ENCODE data around the gene THSD7B. TPM values are rescaled to one million over a fixed set of nuclear protein-coding genes. Genes with fewer than 3 reads are reported as not detected.

THSD7B gene
- total and polyA plus RNA-seq, 2 experiments from 2014 or later: 0.86 to 3.8 TPM

GRCh38 chr2:137437386-137437785 is 672.0 kb downstream of the THSD7B start:
- Histone ChIP-seq H3K9me2 (ENCODE audit: insufficient read depth) (no peaks in the 10 kb centered on the region), H3K4me3 (no peak overlapping the region), H3F3A (replicated peaks; ENCODE audit: low read depth) (no peaks in the 10 kb centered on the region), H2AFZ (no peak overlapping the region), H3K79me2 (replicated peaks; ENCODE audit: insufficient read depth) (no peaks in the 10 kb centered on the region), H3K27me3 (ENCODE audit: insufficient read depth) (no peaks in the 10 kb centered on the region), H3K36me3 (ENCODE audit: insufficient read depth) (no peaks in the 10 kb centered on the region), H3K27ac (ENCODE audit: low read depth) (no peak overlapping the region), H3K4me1 (ENCODE audit: insufficient read depth) (no peaks in the 10 kb centered on the region), H4K20me1 (replicated peaks; ENCODE audit: insufficient read depth) (no peaks in the 10 kb centered on the region), H3K4me2 (no peak overlapping the region)
- Mint-ChIP-seq H3K4me3 (no peak overlapping the region), H3K9me3 (no peaks in the 10 kb centered on the region), H3K4me1 (no peaks in the 10 kb centered on the region; the same call in 2 of the 3 replicates), H3K36me3 (ENCODE audit: low read depth) (no peaks in the 10 kb centered on the region), H3K27me3 (ENCODE audit: insufficient read depth, low read depth, poor library complexity) (no peaks in the 10 kb centered on the region), H3K27ac (no peak overlapping the region)
- TF ChIP-seq, protein P1, sequence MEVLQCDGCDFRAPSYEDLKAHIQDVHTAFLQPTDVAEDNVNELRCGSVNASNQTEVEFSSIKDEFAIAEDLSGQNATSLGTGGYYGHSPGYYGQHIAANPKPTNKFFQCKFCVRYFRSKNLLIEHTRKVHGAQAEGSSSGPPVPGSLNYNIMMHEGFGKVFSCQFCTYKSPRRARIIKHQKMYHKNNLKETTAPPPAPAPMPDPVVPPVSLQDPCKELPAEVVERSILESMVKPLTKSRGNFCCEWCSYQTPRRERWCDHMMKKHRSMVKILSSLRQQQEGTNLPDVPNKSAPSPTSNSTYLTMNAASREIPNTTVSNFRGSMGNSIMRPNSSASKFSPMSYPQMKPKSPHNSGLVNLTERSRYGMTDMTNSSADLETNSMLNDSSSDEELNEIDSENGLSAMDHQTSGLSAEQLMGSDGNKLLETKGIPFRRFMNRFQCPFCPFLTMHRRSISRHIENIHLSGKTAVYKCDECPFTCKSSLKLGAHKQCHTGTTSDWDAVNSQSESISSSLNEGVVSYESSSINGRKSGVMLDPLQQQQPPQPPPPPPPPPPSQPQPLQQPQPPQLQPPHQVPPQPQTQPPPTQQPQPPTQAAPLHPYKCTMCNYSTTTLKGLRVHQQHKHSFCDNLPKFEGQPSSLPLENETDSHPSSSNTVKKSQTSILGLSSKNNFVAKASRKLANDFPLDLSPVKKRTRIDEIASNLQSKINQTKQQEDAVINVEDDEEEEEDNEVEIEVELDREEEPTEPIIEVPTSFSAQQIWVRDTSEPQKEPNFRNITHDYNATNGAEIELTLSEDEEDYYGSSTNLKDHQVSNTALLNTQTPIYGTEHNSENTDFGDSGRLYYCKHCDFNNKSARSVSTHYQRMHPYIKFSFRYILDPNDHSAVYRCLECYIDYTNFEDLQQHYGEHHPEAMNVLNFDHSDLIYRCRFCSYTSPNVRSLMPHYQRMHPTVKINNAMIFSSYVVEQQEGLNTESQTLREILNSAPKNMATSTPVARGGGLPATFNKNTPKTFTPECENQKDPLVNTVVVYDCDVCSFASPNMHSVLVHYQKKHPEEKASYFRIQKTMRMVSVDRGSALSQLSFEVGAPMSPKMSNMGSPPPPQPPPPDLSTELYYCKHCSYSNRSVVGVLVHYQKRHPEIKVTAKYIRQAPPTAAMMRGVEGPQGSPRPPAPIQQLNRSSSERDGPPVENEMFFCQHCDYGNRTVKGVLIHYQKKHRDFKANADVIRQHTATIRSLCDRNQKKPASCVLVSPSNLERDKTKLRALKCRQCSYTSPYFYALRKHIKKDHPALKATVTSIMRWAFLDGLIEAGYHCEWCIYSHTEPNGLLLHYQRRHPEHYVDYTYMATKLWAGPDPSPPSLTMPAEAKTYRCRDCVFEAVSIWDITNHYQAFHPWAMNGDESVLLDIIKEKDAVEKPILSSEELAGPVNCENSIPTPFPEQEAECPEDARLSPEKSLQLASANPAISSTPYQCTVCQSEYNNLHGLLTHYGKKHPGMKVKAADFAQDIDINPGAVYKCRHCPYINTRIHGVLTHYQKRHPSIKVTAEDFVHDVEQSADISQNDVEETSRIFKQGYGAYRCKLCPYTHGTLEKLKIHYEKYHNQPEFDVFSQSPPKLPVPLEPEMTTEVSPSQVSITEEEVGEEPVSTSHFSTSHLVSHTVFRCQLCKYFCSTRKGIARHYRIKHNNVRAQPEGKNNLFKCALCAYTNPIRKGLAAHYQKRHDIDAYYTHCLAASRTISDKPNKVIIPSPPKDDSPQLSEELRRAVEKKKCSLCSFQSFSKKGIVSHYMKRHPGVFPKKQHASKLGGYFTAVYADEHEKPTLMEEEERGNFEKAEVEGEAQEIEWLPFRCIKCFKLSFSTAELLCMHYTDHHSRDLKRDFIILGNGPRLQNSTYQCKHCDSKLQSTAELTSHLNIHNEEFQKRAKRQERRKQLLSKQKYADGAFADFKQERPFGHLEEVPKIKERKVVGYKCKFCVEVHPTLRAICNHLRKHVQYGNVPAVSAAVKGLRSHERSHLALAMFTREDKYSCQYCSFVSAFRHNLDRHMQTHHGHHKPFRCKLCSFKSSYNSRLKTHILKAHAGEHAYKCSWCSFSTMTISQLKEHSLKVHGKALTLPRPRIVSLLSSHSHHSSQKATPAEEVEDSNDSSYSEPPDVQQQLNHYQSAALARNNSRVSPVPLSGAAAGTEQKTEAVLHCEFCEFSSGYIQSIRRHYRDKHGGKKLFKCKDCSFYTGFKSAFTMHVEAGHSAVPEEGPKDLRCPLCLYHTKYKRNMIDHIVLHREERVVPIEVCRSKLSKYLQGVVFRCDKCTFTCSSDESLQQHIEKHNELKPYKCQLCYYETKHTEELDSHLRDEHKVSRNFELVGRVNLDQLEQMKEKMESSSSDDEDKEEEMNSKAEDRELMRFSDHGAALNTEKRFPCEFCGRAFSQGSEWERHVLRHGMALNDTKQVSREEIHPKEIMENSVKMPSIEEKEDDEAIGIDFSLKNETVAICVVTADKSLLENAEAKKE (CRISPR knock-in tag; IDR thresholded peaks at IDR 0.05): no peak
- TF ChIP-seq ETS1 (IDR thresholded peaks at IDR 0.05): no peak
- TF ChIP-seq, protein P2, sequence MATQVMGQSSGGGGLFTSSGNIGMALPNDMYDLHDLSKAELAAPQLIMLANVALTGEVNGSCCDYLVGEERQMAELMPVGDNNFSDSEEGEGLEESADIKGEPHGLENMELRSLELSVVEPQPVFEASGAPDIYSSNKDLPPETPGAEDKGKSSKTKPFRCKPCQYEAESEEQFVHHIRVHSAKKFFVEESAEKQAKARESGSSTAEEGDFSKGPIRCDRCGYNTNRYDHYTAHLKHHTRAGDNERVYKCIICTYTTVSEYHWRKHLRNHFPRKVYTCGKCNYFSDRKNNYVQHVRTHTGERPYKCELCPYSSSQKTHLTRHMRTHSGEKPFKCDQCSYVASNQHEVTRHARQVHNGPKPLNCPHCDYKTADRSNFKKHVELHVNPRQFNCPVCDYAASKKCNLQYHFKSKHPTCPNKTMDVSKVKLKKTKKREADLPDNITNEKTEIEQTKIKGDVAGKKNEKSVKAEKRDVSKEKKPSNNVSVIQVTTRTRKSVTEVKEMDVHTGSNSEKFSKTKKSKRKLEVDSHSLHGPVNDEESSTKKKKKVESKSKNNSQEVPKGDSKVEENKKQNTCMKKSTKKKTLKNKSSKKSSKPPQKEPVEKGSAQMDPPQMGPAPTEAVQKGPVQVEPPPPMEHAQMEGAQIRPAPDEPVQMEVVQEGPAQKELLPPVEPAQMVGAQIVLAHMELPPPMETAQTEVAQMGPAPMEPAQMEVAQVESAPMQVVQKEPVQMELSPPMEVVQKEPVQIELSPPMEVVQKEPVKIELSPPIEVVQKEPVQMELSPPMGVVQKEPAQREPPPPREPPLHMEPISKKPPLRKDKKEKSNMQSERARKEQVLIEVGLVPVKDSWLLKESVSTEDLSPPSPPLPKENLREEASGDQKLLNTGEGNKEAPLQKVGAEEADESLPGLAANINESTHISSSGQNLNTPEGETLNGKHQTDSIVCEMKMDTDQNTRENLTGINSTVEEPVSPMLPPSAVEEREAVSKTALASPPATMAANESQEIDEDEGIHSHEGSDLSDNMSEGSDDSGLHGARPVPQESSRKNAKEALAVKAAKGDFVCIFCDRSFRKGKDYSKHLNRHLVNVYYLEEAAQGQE (IDR thresholded peaks at IDR 0.05; ENCODE audit: unreplicated experiment): no peak
- TF ChIP-seq JUNB (IDR thresholded peaks at IDR 0.05; ENCODE audit: unreplicated experiment): no peak
- DNase-seq (ENCODE audit: low spot score) (no peak), ATAC-seq (no peak)
